Spinal cord (tissue), 10 donors: ENCODE measurements around the gene NDC1. TPM values are rescaled to one million over a fixed set of nuclear protein-coding genes. Genes with fewer than 3 reads are reported as not detected.

Source experiments
- DNase-seq, 6 donors: peaks; one replicate each; pipeline versions ENCODE4 v3.0.0 to v3.0.0-alpha.2; 2013 to 2015; ENCODE audit warnings: low spot score in 6 of 6, low read depth in 4 of 6
- H3K27ac ChIP-seq: one replicate; pipeline ENCODE4 v1.5.1; 2013; ENCODE audit warnings: low read depth, low read length, control low read depth
- H3K27me3 ChIP-seq: one replicate; pipeline ENCODE4 v1.6.1; 2013; ENCODE audit warnings: low read length; ENCODE audit not compliant: control insufficient read depth, insufficient read depth
- H3K36me3 ChIP-seq: one replicate; pipeline ENCODE4 v1.6.1; 2013; ENCODE audit warnings: low read length; ENCODE audit not compliant: control insufficient read depth, insufficient read depth
- H3K4me1 ChIP-seq: one replicate; pipeline ENCODE4 v1.6.1; 2013; ENCODE audit warnings: low read length; ENCODE audit not compliant: control insufficient read depth, insufficient read depth
- H3K4me3 ChIP-seq: one replicate; pipeline ENCODE4 v1.5.1; 2013; ENCODE audit warnings: low read depth, low read length, control low read depth
- H3K9me3 ChIP-seq: one replicate; pipeline ENCODE4 v1.6.1; 2013; ENCODE audit warnings: low read length; ENCODE audit not compliant: control insufficient read depth, insufficient read depth
- WGBS: methylation state at CpG from one replicate; pipeline ENCODE4 v1.1.5; 2013; ENCODE audit warnings: missing lambda C conversion rate; ENCODE audit not compliant: insufficient coverage; 5-methylcytosine and 5-hydroxymethylcytosine counted together
- polyA plus RNA-seq, 2 donors: library from polyadenylated mRNA; unstranded; fragments of 120-200 nt; gene quantifications; one replicate each; pipeline ENCODE4 v1.2.1, GENCODE V29; 2013; ENCODE audit not compliant: insufficient read length in 2 of 2
- total RNA-seq, 2 donors: library from RNA; depleted of rRNA in 1 of 2; stranded (reverse); fragments of 120-200 nt in 1 of 2; fragments of >200 nt in 1 of 2; gene quantifications; one replicate each; pipeline versions ENCODE4 v1.2.3 to v1.2.4, GENCODE V29; 2013 to 2014
- donor health status: healthy.

NDC1 gene
- total and polyA plus RNA-seq, 4 donors: 15.3 to 28.7 (median 17.1) TPM

DNA sequence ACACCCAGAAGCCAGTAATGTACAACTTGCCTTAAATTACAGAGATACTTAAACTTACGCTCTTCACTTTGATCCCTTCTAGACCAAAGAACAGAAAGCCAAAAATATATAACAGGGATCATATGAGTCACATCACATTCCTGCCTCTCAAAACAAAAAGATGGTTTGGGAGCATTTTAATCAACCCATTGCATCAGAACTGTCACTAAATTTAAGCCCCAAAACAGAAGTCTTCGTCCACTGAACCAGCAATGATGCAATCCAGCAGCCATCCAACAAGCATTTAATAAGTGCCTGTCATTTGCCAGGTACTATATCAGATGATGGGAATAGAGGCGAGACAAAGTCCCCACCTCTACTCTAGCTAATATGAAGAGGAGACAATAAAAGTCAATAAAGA lies 56.4 kb downstream of the NDC1 start:
- H3K4me3 ChIP-seq: no peak overlapping the region
- no peaks in the 10 kb centered on the region for H3K4me1 ChIP-seq
- no peaks in the 10 kb centered on the region for H3K9me3 ChIP-seq
- DNase-seq: no peak
- no peaks in the 10 kb centered on the region for H3K27me3 ChIP-seq
- H3K27ac ChIP-seq: no peak overlapping the region
- WGBS: 100% methylated on average over 1 of the region's 3 CpGs
- H3K36me3 ChIP-seq: peaks cover 11% of the 10 kb centered on the region

DNA sequence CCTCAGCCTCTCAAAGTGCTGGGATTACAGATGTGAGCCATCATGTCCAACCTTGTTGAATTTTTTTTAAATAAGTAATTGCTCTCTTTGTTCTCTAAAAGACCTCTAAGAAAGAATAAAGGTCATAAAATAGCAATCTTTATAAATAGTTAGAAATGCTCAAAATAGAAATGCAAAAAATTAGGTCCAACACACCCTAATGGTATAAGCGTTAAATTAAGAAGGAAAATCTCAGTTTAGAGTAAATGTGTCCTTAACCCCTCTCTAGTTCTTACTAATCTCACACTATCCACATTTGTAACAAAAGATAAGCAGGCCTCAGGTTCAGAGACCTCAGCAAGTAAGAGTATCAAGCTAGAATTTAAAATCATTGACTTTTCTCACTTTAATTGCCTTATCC lies 60.8 kb downstream of the NDC1 start:
- DNase-seq: no peak
- Histone ChIP-seq H3K27me3 (no peaks in the 10 kb centered on the region), H3K4me3 (no peak overlapping the region), H3K9me3 (no peaks in the 10 kb centered on the region), H3K36me3 (peaks cover 3% of the 10 kb centered on the region), H3K4me1 (no peaks in the 10 kb centered on the region), H3K27ac (no peak overlapping the region)
- WGBS: no CpG with 5 or more reads among the region's 1 CpG

GRCh38 chr1:53771648-53772047 lies 66.4 kb downstream of the NDC1 start:
- WGBS: no CpG with 5 or more reads among the region's 2 CpGs
- H3K27me3 ChIP-seq: no peaks in the 10 kb centered on the region
- H3K27ac ChIP-seq: no peak overlapping the region
- H3K4me1 ChIP-seq: no peaks in the 10 kb centered on the region
- no peaks in the 10 kb centered on the region for H3K9me3 ChIP-seq
- DNase-seq: no peak
- no peak overlapping the region for H3K4me3 ChIP-seq
- no peaks in the 10 kb centered on the region for H3K36me3 ChIP-seq

GRCh38 chr1:53769780-53770179 lies 68.3 kb downstream of the NDC1 start:
- no peak for DNase-seq
- no peaks in the 10 kb centered on the region for H3K4me1 ChIP-seq
- H3K4me3 ChIP-seq: no peak overlapping the region
- H3K27ac ChIP-seq: no peak overlapping the region
- WGBS: no CpG with 5 or more reads among the region's 1 CpG
- H3K36me3 ChIP-seq: no peaks in the 10 kb centered on the region
- H3K9me3 ChIP-seq: no peaks in the 10 kb centered on the region
- no peaks in the 10 kb centered on the region for H3K27me3 ChIP-seq

DNA sequence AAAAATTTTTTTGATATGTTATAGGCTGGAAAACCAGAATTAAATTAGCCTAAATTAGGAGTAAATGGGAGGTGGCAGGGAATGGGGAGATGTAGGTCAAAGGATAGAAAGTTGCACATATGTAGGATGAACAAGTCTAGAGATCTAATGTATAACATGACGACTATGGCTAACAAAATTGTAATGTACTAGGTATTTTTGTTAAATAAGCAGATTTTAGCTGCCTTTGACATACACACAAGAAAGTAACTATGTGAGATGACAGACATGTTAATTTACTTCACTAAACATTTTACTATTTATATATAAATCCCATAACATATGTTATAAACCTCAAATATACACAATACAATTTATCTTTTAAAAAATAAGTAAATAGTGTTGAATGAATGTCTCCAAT lies 68.9 kb downstream of the NDC1 start:
- Histone ChIP-seq H3K27ac (no peak overlapping the region), H3K36me3 (no peaks in the 10 kb centered on the region), H3K4me1 (no peaks in the 10 kb centered on the region), H3K9me3 (no peaks in the 10 kb centered on the region), H3K4me3 (no peak overlapping the region), H3K27me3 (no peaks in the 10 kb centered on the region)
- no peak for DNase-seq
- no CpG with 5 or more reads among the region's 1 CpG for WGBS

- Histone ChIP-seq H3K4me1 (no peaks in the 10 kb centered on the region), H3K9me3 (no peaks in the 10 kb centered on the region), H3K27me3 (no peaks in the 10 kb centered on the region), H3K4me3 (no peak overlapping the region), H3K36me3 (no peaks in the 10 kb centered on the region), H3K27ac (no peak overlapping the region)
- WGBS: no CpG with 5 or more reads among the region's 3 CpGs
- no peak for DNase-seq
Measured at GRCh38 chr1:53766831-53767405, 71.2 kb downstream of the NDC1 start.

- Histone ChIP-seq H3K27me3 (no peaks in the 10 kb centered on the region), H3K4me1 (no peaks in the 10 kb centered on the region), H3K27ac (no peak overlapping the region), H3K4me3 (no peak overlapping the region), H3K36me3 (no peaks in the 10 kb centered on the region), H3K9me3 (no peaks in the 10 kb centered on the region)
- 80% methylated on average over 1 of the region's 3 CpGs for WGBS
- no peak for DNase-seq
Measured at GRCh38 chr1:53766194-53766742, 71.8 kb downstream of the NDC1 start.

DNA sequence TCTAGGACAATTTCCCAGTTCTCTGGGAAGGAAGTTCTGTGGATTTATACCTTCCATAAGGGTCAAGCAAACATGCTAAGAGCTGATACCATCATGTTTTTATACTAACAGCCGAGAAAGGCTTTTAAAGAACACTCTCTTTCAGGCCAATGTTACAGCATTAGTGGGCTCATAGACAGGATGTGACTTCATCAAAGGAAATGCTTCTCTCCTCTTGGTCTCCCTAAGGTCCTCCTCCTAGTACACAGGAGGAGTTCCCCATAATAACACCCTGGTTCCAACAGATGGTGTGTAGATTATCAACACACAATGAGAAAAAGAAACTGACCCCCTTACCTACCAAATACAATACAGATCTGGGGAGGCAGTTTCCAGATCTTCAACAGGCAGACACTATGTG lies 72.4 kb downstream of the NDC1 start:
- Histone ChIP-seq H3K4me3 (no peak overlapping the region), H3K4me1 (no peaks in the 10 kb centered on the region), H3K27me3 (no peaks in the 10 kb centered on the region), H3K27ac (no peak overlapping the region), H3K9me3 (no peaks in the 10 kb centered on the region), H3K36me3 (no peaks in the 10 kb centered on the region)
- WGBS: 80% methylated on average over 1 of the region's 1 CpG
- DNase-seq: no peak

- Histone ChIP-seq H3K4me1 (no peaks in the 10 kb centered on the region), H3K27me3 (no peaks in the 10 kb centered on the region), H3K36me3 (no peaks in the 10 kb centered on the region), H3K4me3 (no peak overlapping the region), H3K9me3 (no peaks in the 10 kb centered on the region), H3K27ac (no peak overlapping the region)
- no peak for DNase-seq
- 100% methylated on average over 2 of the region's 2 CpGs for WGBS
Measured at GRCh38 chr1:53763911-53764310, 74.2 kb downstream of the NDC1 start.

GRCh38 chr1:53763461-53763860 lies 74.6 kb downstream of the NDC1 start:
- no peaks in the 10 kb centered on the region for H3K36me3 ChIP-seq
- H3K27ac ChIP-seq: no peak overlapping the region
- H3K4me1 ChIP-seq: no peaks in the 10 kb centered on the region
- DNase-seq: no peak
- no peak overlapping the region for H3K4me3 ChIP-seq
- H3K27me3 ChIP-seq: no peaks in the 10 kb centered on the region
- no peaks in the 10 kb centered on the region for H3K9me3 ChIP-seq
- 94% methylated on average over 3 of the region's 4 CpGs for WGBS
